Measurements from ENCODE around the gene SLC46A1. TPM values are rescaled to one million over a fixed set of nuclear protein-coding genes. Genes with fewer than 3 reads are reported as not detected.

Gene SLC46A1
- total and polyA plus RNA-seq, 10 of the 15 experiments (the other 5 are each of a cell fraction or from before 2014, with no cell fraction given), result 1.7 to 6.9 (median 4.0) TPM

DNA sequence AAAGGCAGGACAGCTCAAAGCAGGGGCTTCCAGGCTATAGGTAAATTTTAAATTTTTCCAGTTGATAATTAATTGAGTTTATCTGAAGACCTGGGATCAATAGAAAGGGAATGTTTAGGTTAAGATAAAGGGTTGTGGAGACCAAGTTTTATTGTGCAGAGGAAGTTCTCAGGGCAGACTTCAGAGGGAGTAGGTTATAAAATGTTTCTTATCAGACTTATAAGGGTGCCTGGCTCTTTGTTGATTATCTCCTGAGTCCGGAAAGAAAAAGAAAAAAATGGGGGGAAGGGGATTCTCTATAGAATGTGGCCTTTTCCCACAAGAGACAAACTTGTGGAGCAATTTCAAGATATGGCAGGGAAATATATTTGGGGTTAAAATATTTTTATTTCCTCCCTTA is 15.9 kb downstream of the SLC46A1 start:
- ChIA-PET SMC1A (ENCODE audit: uncharacterized antibody, unreplicated experiment) (interaction anchor here (1.3 kb wide), 1 partner anchor 8 kb away, joined by 3 read pairs; no protein-coding TSS in a partner anchor), CTCF (interaction anchor here (1.5 kb wide), 1 partner anchor 27 kb away, joined by 6 read pairs; no protein-coding TSS in a partner anchor), RAD21 (ENCODE audit: unreplicated experiment) (no interaction called here), POLR2A (no interaction called here)
- H3K9ac ChIP-seq (ENCODE audit: control insufficient read depth, insufficient read depth, low read length), result no peak overlapping the region
- peaks cover 0 to 15% of the 10 kb centered on the region in 2 experiments; a peak in 2 of 4 replicates for H3K36me3 ChIP-seq (ENCODE audit: control insufficient read depth in 2 of 2, insufficient read depth in 2 of 2, low read length in 1 of 2)
- in situ Hi-C loops (cut with MboI), result no loop called here
- no peak for TF ChIP-seq GATAD2B (conservative IDR thresholded peaks at IDR 0.05; ENCODE audit: low read depth)
- no peak for TF ChIP-seq DPF2 (IDR thresholded peaks at IDR 0.05)
- TF ChIP-seq ZNF384 (IDR thresholded peaks at IDR 0.05; ENCODE audit: borderline replicate concordance, low read depth, low read length), result no peak
- TF ChIP-seq SIX5 (IDR thresholded peaks at IDR 0.05; ENCODE audit: low read depth, low read length, severe bottlenecking), result no peak
- no peak for TF ChIP-seq SP1 (IDR thresholded peaks at IDR 0.05; ENCODE audit: low read depth, low read length)
- TF ChIP-seq CREM (IDR thresholded peaks at IDR 0.05; ENCODE audit: low read depth), result no peak
- no peak for TF ChIP-seq MTA3 (IDR thresholded peaks at IDR 0.05; ENCODE audit: borderline replicate concordance, low read length)
- no peak for TF ChIP-seq PAX8 (IDR thresholded peaks at IDR 0.05)
- no peak for TF ChIP-seq ZNF207 (IDR thresholded peaks at IDR 0.05; ENCODE audit: borderline replicate concordance)
- no peak overlapping the region for H3K27ac ChIP-seq (ENCODE audit: control insufficient read depth, insufficient read depth)
- H2AFZ ChIP-seq (ENCODE audit: control insufficient read depth, low read depth, low read length), result no peak overlapping the region
- no TSS peak for BruUV-seq (replicated peaks)
- H4K20me1 ChIP-seq (ENCODE audit: control insufficient read depth, insufficient read depth), result no peaks in the 10 kb centered on the region
- H3K4me1 ChIP-seq (ENCODE audit: control insufficient read depth, insufficient read depth, low read length), result no peaks in the 10 kb centered on the region
- H3K4me3 ChIP-seq, result no peak overlapping the region
- no peak for FAIRE-seq
- no peak for ATAC-seq
- no peaks in the 10 kb centered on the region for H3K27me3 ChIP-seq (replicated peaks in 1 of 2; ENCODE audit: control insufficient read depth in 2 of 2, insufficient read depth in 2 of 2, low read length in 1 of 2)
- 88% methylated on average over 1 of the region's 1 CpG for WGBS (ENCODE audit: insufficient coverage, insufficient replicate concordance, low lambda C conversion rate, missing lambda C conversion rate)
- no peak overlapping the region for H3K4me2 ChIP-seq (ENCODE audit: control insufficient read depth, insufficient read depth)
- intact Hi-C loops (cut with micrococcal nuclease; ENCODE audit: unreplicated experiment), result no loop called here
- H3K9me3 ChIP-seq (replicated peaks; ENCODE audit: control insufficient read depth, insufficient read depth, low read length), result no peaks in the 10 kb centered on the region
- no peak for DNase-seq (ENCODE audit: low read depth, low spot score)
- H3K79me2 ChIP-seq (ENCODE audit: control insufficient read depth, insufficient read depth, low read length), result peaks cover 2% of the 10 kb centered on the region; the same call in 1 of the 2 replicates

DNA sequence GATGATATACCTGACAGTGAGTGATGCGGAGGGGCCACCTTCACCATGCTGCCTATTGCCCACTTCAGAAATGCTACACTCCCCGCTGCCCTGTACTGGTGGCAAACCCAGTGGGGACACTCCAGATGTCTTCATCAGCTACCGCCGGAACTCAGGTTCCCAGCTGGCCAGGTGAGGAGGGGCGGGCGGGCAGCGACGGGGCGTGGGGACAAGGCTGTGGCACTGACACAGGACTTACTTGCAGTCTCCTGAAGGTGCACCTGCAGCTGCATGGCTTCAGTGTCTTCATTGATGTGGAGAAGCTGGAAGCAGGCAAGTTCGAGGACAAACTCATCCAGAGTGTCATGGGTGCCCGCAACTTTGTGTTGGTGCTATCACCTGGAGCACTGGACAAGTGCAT is 17.9 kb downstream of the SLC46A1 start:
- ChIA-PET CTCF (no interaction called here), SMC1A (ENCODE audit: uncharacterized antibody, unreplicated experiment) (no interaction called here), POLR2A (no interaction called here), RAD21 (ENCODE audit: unreplicated experiment) (no interaction called here)
- H2AFZ ChIP-seq (ENCODE audit: control insufficient read depth, low read depth, low read length), result no peak overlapping the region
- H3K36me3 ChIP-seq (ENCODE audit: control insufficient read depth in 2 of 2, insufficient read depth in 2 of 2, low read length in 1 of 2), result peaks cover 0 to 9% of the 10 kb centered on the region in 2 experiments; a peak in 2 of 4 replicates
- no peak overlapping the region for H3K9ac ChIP-seq (ENCODE audit: control insufficient read depth, insufficient read depth, low read length)
- no peaks in the 10 kb centered on the region for H3K27me3 ChIP-seq (replicated peaks in 1 of 2; ENCODE audit: control insufficient read depth in 2 of 2, insufficient read depth in 2 of 2, low read length in 1 of 2)
- H3K4me1 ChIP-seq (ENCODE audit: control insufficient read depth, insufficient read depth, low read length), result no peaks in the 10 kb centered on the region
- no TSS peak for BruUV-seq (replicated peaks)
- no peak overlapping the region for H3K27ac ChIP-seq (ENCODE audit: control insufficient read depth, insufficient read depth)
- no peak overlapping the region for H3K4me3 ChIP-seq
- in situ Hi-C loops (cut with MboI) (no loop called here), intact Hi-C loops (cut with micrococcal nuclease; ENCODE audit: unreplicated experiment) (no loop called here)
- no peak overlapping the region for H3K4me2 ChIP-seq (ENCODE audit: control insufficient read depth, insufficient read depth)
- FAIRE-seq (no peak), DNase-seq (ENCODE audit: low read depth, low spot score) (no peak), ATAC-seq (no peak)
- H3K9me3 ChIP-seq (replicated peaks; ENCODE audit: control insufficient read depth, insufficient read depth, low read length), result no peaks in the 10 kb centered on the region
- WGBS (ENCODE audit: insufficient coverage, insufficient replicate concordance, low lambda C conversion rate, missing lambda C conversion rate), result 93% methylated on average over 11 of the region's 11 CpGs
- H3K79me2 ChIP-seq (ENCODE audit: control insufficient read depth, insufficient read depth, low read length), result peaks cover 2% of the 10 kb centered on the region; the same call in 1 of the 2 replicates
- no peaks in the 10 kb centered on the region for H4K20me1 ChIP-seq (ENCODE audit: control insufficient read depth, insufficient read depth)
- TF ChIP-seq ZNF622 (IDR thresholded peaks at IDR 0.05) (no peak), ZSCAN29 (IDR thresholded peaks at IDR 0.05) (no peak), ESRRA (IDR thresholded peaks at IDR 0.05; ENCODE audit: low read length) (no peak), ETV6 (conservative IDR thresholded peaks at IDR 0.05 in 1 of 2, IDR thresholded peaks at IDR 0.05 in 1 of 2; ENCODE audit: borderline replicate concordance in 1 of 2, low read depth in 1 of 2) (no peak), CHD2 (IDR thresholded peaks at IDR 0.05; ENCODE audit: borderline replicate concordance, low read depth, low read length) (no peak), CBX3 (IDR thresholded peaks at IDR 0.05; ENCODE audit: borderline replicate concordance, low read depth) (no peak), PAX5 (IDR thresholded peaks at IDR 0.05; ENCODE audit: borderline replicate concordance, low read depth, low read length) (no peak), POU2F2 (IDR thresholded peaks at IDR 0.05; ENCODE audit: borderline replicate concordance, low read depth, low read length) (no peak)
- TF ChIP-seq, protein P1, sequence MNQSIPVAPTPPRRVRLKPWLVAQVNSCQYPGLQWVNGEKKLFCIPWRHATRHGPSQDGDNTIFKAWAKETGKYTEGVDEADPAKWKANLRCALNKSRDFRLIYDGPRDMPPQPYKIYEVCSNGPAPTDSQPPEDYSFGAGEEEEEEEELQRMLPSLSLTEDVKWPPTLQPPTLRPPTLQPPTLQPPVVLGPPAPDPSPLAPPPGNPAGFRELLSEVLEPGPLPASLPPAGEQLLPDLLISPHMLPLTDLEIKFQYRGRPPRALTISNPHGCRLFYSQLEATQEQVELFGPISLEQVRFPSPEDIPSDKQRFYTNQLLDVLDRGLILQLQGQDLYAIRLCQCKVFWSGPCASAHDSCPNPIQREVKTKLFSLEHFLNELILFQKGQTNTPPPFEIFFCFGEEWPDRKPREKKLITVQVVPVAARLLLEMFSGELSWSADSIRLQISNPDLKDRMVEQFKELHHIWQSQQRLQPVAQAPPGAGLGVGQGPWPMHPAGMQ (IDR thresholded peaks at IDR 0.05; ENCODE audit: borderline replicate concordance), result no peak
